Keratinocyte (primary cell): ENCODE measurements around the gene FGF19.
"Not testable (repeated sequence)": the region's sequence is repeated elsewhere in the genome, so short reads cannot be mapped to it uniquely, and the experiment has no call there.

Experiments used
- EZH2 ChIP-seq: IDR thresholded peaks from one replicate; pipeline ENCODE4 v1.6.1; 2012; ENCODE audit warnings: inconsistent platforms, mild to moderate bottlenecking, low read length, moderate library complexity
- TF ChIP-seq, protein P1 (sequence below), 3 experiments: IDR thresholded peaks in 1 of 3; conservative IDR thresholded peaks in 1 of 3; optimal IDR thresholded peaks in 1 of 3; 2 replicates in 2 of 3; 3 replicates in 1 of 3; pipeline versions ENCODE3 to v1.5.1; 2011; ENCODE audit warnings: low read length in 3 of 3, mild to moderate bottlenecking in 3 of 3, moderate library complexity in 2 of 3, control low read depth in 1 of 3, inconsistent platforms in 1 of 3; ENCODE audit not compliant: insufficient read depth in 2 of 3; ENCODE audit errors: extremely low read depth in 1 of 3

DNA sequence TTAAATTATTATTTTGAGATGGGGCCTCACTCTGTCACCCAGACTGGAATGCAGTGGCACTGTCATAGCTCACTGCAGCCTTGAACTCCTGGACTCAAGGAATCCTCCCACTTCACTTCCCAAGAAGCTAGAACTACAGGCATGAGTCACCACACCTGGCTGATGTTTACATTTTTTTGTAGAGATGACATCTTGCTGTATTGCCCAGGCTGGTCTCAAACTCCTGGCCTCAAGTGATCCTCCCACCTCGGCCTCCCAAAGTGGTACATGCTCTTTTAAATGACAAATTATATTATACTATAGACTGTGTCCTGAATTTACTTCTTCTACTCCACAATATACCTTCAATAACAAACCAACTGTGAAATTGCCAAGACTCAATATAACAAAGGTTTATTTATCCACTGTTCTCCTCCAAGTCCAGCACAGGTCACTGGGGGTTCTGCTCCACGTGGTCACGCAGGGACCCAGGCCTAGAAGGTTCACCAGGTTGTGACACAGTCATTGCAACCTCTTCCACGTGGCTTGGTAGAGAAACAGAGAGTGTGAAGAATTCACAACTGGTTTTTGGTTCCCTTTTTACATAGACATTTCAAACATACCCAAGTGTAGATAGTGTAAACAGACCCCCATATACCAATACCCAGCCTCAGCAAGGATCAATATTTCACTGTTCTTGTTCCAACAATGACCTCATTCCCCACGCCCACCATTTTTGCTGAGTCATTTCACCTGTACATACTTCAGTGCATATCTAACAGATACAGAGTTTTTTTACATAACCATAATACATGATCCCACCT, 15.7 kb downstream of the FGF19 start:
- TF ChIP-seq, protein P1, sequence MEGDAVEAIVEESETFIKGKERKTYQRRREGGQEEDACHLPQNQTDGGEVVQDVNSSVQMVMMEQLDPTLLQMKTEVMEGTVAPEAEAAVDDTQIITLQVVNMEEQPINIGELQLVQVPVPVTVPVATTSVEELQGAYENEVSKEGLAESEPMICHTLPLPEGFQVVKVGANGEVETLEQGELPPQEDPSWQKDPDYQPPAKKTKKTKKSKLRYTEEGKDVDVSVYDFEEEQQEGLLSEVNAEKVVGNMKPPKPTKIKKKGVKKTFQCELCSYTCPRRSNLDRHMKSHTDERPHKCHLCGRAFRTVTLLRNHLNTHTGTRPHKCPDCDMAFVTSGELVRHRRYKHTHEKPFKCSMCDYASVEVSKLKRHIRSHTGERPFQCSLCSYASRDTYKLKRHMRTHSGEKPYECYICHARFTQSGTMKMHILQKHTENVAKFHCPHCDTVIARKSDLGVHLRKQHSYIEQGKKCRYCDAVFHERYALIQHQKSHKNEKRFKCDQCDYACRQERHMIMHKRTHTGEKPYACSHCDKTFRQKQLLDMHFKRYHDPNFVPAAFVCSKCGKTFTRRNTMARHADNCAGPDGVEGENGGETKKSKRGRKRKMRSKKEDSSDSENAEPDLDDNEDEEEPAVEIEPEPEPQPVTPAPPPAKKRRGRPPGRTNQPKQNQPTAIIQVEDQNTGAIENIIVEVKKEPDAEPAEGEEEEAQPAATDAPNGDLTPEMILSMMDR (optimal IDR thresholded peaks at IDR 0.05 in 1 of 3, IDR thresholded peaks at IDR 0.05 in 1 of 3, conservative IDR thresholded peaks at IDR 0.05 in 1 of 3; ENCODE audit: extremely low read depth in 1 of 3, insufficient read depth in 2 of 3, low read length in 3 of 3), result not testable (repeated sequence)
- TF ChIP-seq EZH2, result not testable (repeated sequence)
